ENCODE results near the gene BEND5.

DNA sequence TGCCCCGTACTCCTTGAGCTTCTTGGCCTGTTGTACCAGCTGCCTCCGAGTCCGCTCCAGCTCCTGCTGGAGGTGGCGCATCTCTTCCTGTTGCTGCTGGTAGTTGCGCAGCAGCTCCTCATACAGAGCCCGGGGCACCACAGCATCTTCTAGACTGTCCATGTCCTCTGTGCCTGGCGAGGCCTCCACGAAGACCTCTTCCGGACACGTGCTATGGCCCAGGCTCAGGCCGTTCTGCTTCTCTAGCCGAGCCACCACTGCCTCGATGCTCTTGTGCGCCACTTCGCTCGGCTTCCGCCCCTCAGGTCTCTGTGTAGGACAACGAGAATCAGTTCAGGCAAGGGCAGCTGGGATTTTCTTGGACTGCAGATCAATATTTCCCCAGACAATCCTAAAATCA lies 17.7 kb downstream of the BEND5 start:
- TF ChIP-seq CTCF (IDR thresholded peaks at IDR 0.05) = no peak
- TF ChIP-seq EP300 (IDR thresholded peaks at IDR 0.05; ENCODE audit: low read depth) = no peak

Measured in transverse colon (tissue), 3 donors.